SK-N-SH treated with all-trans-retinoic acid at 6 μM for 48 hours (cell line): Measurements from ENCODE around the gene ADCY5.

ENCODE experiments used
- ATAC-seq: fragments of 200-7000 bp; cut with Tn5 transposase; 3 replicates; pipeline ENCODE4 v1.9.1; 2020; ENCODE audit warnings: mild to moderate bottlenecking, moderate library complexity
- ARNTL ChIP-seq: fragments of 450-650 bp; formaldehyde crosslinking; IDR thresholded peaks from 2 replicates; pipeline ENCODE4 v1.5.0; 2020; ENCODE audit warnings: low read depth, mild to moderate bottlenecking, moderate library complexity, borderline replicate concordance
- BACH2 ChIP-seq: fragments of 250-450 bp; sonication (Bioruptor Pico); IDR thresholded peaks from 2 replicates; pipeline ENCODE4 v1.9.0; 2021; ENCODE audit warnings: mild to moderate bottlenecking, borderline replicate concordance
- ESRRG ChIP-seq: fragments of 250-450 bp; sonication (Bioruptor Pico); IDR thresholded peaks from 2 replicates; pipeline ENCODE4 v1.6.1; 2021; ENCODE audit warnings: mild to moderate bottlenecking
- GLIS3 ChIP-seq: fragments of 250-450 bp; sonication (Bioruptor Pico); IDR thresholded peaks from 2 replicates; pipeline ENCODE4 v1.5.0; 2020; ENCODE audit warnings: mild to moderate bottlenecking, moderate library complexity
- ISL1 ChIP-seq: fragments of 250-450 bp; sonication (Bioruptor Pico); IDR thresholded peaks from 2 replicates; pipeline ENCODE4 v2.1.2; 2022; ENCODE audit warnings: mild to moderate bottlenecking, moderate library complexity
- OSR1 ChIP-seq: fragments of 250-450 bp; sonication (Bioruptor Pico); IDR thresholded peaks from 2 replicates; pipeline ENCODE4 v1.8.0; 2022; ENCODE audit warnings: moderate library complexity, mild to moderate bottlenecking, inconsistent platforms
- PPARA ChIP-seq: fragments of 250-450 bp; sonication (Bioruptor Pico); IDR thresholded peaks from 2 replicates; pipeline ENCODE4 v1.5.0; 2020; ENCODE audit warnings: mild to moderate bottlenecking, borderline replicate concordance
- SNAI2 ChIP-seq: fragments of 250-450 bp; sonication (Bioruptor Pico); IDR thresholded peaks from 2 replicates; pipeline ENCODE4 v1.5.0; 2020; ENCODE audit warnings: mild to moderate bottlenecking, moderate library complexity
- TCF4 ChIP-seq: fragments of 250-450 bp; sonication (Bioruptor Pico); IDR thresholded peaks from 2 replicates; pipeline ENCODE4 v1.8.0; 2021; ENCODE audit warnings: mild to moderate bottlenecking, moderate library complexity, borderline replicate concordance
- TOX ChIP-seq: fragments of 250-450 bp; sonication (Bioruptor Pico); IDR thresholded peaks from 2 replicates; pipeline ENCODE4 v1.8.0; 2021; ENCODE audit warnings: mild to moderate bottlenecking, moderate library complexity, borderline replicate concordance
- ZFP3 ChIP-seq: fragments of 250-450 bp; sonication (Bioruptor Pico); IDR thresholded peaks from 2 replicates; pipeline ENCODE4 v1.5.0; 2020; ENCODE audit warnings: mild to moderate bottlenecking, moderate library complexity
- ZFP30 ChIP-seq: fragments of 450-650 bp; formaldehyde crosslinking; IDR thresholded peaks from 2 replicates; pipeline ENCODE4 v1.5.0; 2022; ENCODE audit warnings: mild to moderate bottlenecking, moderate library complexity
- ZNF565 ChIP-seq: fragments of 450-650 bp; formaldehyde crosslinking; conservative IDR thresholded peaks from 2 replicates; pipeline ENCODE4 v1.5.0; 2020; ENCODE audit warnings: low read depth, mild to moderate bottlenecking, moderate library complexity
- ZNF70 ChIP-seq: fragments of 450-650 bp; formaldehyde crosslinking; IDR thresholded peaks from 2 replicates; pipeline ENCODE4 v1.5.0; 2020; ENCODE audit warnings: mild to moderate bottlenecking, moderate library complexity
- ZNF8 ChIP-seq: fragments of 450-650 bp; formaldehyde crosslinking; IDR thresholded peaks from 2 replicates; pipeline ENCODE4 v1.5.0; 2020; ENCODE audit warnings: mild to moderate bottlenecking, moderate library complexity
- TF ChIP-seq, protein P1 (sequence below): fragments of 250-450 bp; sonication (Bioruptor Pico); IDR thresholded peaks from 2 replicates; pipeline ENCODE4 v1.5.1; 2020; ENCODE audit warnings: low read depth, mild to moderate bottlenecking, moderate library complexity
- TF ChIP-seq, protein P2 (sequence below): fragments of 250-450 bp; sonication (Bioruptor Pico); IDR thresholded peaks from 2 replicates; pipeline ENCODE4 v1.8.0; 2021; ENCODE audit warnings: low read depth, mild to moderate bottlenecking, moderate library complexity, borderline replicate concordance
- TF ChIP-seq, protein P3 (sequence below): fragments of 250-450 bp; sonication (Bioruptor Pico); IDR thresholded peaks from 2 replicates; pipeline ENCODE4 v1.8.0; 2020; ENCODE audit warnings: mild to moderate bottlenecking, moderate library complexity, borderline replicate concordance
- TF ChIP-seq, protein P4 (sequence below): fragments of 250-450 bp; sonication (Bioruptor Pico); IDR thresholded peaks from 2 replicates; pipeline ENCODE4 v1.5.1; 2021; ENCODE audit warnings: mild to moderate bottlenecking, moderate library complexity
- TF ChIP-seq, protein P5 (sequence below): fragments of 250-450 bp; sonication (Bioruptor Pico); IDR thresholded peaks from 2 replicates; pipeline ENCODE4 v1.5.0; 2020; ENCODE audit warnings: mild to moderate bottlenecking, moderate library complexity

Gene ADCY5

DNA sequence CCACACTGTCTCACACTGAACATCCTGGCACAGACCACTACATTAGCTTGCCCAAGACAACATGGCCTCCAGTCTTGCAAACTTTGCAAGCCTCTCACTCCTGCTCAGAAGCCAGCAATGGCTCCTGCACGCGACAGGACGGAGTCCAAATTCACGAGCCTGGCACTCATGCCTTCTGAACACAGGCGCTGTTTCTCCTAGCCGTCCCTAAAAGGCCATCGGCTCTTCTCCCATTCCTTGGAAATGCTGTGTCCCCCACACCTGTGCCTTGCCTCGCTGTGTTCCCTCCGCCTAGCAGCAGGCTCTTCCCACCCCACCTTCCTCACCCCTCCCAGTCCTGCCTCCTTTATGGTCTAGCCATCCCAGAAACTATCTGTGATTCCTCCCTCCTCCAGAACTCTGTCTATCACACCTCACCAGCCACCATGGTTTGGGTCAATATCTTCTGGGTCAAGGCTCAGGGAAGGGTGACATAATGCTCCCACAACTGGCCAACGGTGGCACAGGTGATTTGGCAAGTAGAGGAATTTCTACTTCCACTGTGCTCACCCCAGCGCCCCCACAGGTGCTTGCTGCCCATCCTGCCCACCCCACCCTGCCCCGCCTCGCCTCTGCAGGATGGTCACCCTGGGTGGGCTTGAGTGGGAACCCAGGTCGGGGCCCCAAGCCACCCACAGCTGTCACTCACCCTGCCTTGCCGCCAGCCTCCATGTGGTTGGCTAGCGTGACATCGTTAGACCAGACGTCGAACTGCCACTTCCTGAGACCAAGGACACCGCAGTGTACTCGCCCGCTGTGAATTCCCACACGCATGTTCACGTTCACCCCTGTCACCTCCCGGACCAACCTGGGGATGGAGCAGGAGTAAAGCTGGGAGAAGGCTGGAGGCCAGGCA lies 120.7 kb downstream of the ADCY5 start:
- TF ChIP-seq GLIS3 (CRISPR knock-in tag), result no peak
- no peak for TF ChIP-seq ISL1
- TF ChIP-seq, protein P1, sequence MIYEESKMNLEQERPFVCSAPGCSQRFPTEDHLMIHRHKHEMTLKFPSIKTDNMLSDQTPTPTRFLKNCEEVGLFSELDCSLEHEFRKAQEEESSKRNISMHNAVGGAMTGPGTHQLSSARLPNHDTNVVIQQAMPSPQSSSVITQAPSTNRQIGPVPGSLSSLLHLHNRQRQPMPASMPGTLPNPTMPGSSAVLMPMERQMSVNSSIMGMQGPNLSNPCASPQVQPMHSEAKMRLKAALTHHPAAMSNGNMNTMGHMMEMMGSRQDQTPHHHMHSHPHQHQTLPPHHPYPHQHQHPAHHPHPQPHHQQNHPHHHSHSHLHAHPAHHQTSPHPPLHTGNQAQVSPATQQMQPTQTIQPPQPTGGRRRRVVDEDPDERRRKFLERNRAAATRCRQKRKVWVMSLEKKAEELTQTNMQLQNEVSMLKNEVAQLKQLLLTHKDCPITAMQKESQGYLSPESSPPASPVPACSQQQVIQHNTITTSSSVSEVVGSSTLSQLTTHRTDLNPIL (CRISPR knock-in tag), result no peak
- TF ChIP-seq OSR1, result no peak
- TF ChIP-seq, protein P2, sequence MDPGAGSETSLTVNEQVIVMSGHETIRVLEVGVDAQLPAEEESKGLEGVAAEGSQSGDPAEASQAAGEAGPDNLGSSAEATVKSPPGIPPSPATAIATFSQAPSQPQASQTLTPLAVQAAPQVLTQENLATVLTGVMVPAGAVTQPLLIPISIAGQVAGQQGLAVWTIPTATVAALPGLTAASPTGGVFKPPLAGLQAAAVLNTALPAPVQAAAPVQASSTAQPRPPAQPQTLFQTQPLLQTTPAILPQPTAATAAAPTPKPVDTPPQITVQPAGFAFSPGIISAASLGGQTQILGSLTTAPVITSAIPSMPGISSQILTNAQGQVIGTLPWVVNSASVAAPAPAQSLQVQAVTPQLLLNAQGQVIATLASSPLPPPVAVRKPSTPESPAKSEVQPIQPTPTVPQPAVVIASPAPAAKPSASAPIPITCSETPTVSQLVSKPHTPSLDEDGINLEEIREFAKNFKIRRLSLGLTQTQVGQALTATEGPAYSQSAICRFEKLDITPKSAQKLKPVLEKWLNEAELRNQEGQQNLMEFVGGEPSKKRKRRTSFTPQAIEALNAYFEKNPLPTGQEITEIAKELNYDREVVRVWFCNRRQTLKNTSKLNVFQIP (CRISPR knock-in tag), result no peak
- no peak for TF ChIP-seq ZNF565 (CRISPR knock-in tag)
- no peak for TF ChIP-seq ZNF70 (CRISPR knock-in tag)
- TF ChIP-seq SNAI2 (CRISPR knock-in tag), result no peak
- no peak for TF ChIP-seq ZFP30 (CRISPR knock-in tag)
- no peak for TF ChIP-seq ESRRG
- TF ChIP-seq ZFP3 (CRISPR knock-in tag), result no peak
- ATAC-seq, result peak; percentile 13

DNA sequence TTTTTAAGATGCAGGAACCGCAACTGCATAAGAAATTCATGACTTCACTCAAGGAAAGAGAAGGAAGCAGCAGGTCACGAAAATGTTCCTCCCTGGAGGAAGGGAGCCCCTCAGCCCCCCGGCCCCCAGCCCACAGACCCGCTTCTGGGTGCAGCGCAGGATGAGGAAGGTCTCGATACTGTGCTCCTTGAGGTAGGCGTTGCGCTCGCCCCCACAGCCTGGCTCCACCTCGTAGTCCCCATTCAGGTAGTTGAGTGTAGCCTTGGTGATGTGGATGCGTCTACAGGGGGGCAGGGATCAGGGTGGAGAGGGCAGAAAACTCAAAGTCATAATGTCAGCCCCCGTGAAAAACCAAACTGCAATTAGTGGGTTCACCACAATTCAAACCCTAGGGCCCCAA lies 121.4 kb downstream of the ADCY5 start:
- TF ChIP-seq, protein P3, sequence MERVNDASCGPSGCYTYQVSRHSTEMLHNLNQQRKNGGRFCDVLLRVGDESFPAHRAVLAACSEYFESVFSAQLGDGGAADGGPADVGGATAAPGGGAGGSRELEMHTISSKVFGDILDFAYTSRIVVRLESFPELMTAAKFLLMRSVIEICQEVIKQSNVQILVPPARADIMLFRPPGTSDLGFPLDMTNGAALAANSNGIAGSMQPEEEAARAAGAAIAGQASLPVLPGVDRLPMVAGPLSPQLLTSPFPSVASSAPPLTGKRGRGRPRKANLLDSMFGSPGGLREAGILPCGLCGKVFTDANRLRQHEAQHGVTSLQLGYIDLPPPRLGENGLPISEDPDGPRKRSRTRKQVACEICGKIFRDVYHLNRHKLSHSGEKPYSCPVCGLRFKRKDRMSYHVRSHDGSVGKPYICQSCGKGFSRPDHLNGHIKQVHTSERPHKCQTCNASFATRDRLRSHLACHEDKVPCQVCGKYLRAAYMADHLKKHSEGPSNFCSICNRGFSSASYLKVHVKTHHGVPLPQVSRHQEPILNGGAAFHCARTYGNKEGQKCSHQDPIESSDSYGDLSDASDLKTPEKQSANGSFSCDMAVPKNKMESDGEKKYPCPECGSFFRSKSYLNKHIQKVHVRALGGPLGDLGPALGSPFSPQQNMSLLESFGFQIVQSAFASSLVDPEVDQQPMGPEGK (CRISPR knock-in tag), result no peak
- no peak for TF ChIP-seq SNAI2 (CRISPR knock-in tag)
- TF ChIP-seq ARNTL (CRISPR knock-in tag), result no peak
- TF ChIP-seq OSR1, result no peak
- no peak for TF ChIP-seq ZNF8 (CRISPR knock-in tag)
- TF ChIP-seq BACH2 (CRISPR knock-in tag), result no peak
- no peak for TF ChIP-seq PPARA (CRISPR knock-in tag)
- TF ChIP-seq, protein P2 (CRISPR knock-in tag), result no peak
- no peak for TF ChIP-seq ZFP30 (CRISPR knock-in tag)
- no peak for TF ChIP-seq GLIS3 (CRISPR knock-in tag)
- TF ChIP-seq, protein P4, sequence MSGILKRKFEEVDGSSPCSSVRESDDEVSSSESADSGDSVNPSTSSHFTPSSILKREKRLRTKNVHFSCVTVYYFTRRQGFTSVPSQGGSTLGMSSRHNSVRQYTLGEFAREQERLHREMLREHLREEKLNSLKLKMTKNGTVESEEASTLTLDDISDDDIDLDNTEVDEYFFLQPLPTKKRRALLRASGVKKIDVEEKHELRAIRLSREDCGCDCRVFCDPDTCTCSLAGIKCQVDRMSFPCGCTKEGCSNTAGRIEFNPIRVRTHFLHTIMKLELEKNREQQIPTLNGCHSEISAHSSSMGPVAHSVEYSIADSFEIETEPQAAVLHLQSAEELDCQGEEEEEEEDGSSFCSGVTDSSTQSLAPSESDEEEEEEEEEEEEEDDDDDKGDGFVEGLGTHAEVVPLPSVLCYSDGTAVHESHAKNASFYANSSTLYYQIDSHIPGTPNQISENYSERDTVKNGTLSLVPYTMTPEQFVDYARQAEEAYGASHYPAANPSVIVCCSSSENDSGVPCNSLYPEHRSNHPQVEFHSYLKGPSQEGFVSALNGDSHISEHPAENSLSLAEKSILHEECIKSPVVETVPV (CRISPR knock-in tag), result no peak
- TF ChIP-seq TOX (CRISPR knock-in tag), result no peak
- TF ChIP-seq, protein P5, sequence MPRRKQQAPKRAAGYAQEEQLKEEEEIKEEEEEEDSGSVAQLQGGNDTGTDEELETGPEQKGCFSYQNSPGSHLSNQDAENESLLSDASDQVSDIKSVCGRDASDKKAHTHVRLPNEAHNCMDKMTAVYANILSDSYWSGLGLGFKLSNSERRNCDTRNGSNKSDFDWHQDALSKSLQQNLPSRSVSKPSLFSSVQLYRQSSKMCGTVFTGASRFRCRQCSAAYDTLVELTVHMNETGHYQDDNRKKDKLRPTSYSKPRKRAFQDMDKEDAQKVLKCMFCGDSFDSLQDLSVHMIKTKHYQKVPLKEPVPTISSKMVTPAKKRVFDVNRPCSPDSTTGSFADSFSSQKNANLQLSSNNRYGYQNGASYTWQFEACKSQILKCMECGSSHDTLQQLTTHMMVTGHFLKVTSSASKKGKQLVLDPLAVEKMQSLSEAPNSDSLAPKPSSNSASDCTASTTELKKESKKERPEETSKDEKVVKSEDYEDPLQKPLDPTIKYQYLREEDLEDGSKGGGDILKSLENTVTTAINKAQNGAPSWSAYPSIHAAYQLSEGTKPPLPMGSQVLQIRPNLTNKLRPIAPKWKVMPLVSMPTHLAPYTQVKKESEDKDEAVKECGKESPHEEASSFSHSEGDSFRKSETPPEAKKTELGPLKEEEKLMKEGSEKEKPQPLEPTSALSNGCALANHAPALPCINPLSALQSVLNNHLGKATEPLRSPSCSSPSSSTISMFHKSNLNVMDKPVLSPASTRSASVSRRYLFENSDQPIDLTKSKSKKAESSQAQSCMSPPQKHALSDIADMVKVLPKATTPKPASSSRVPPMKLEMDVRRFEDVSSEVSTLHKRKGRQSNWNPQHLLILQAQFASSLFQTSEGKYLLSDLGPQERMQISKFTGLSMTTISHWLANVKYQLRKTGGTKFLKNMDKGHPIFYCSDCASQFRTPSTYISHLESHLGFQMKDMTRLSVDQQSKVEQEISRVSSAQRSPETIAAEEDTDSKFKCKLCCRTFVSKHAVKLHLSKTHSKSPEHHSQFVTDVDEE, result no peak
- TF ChIP-seq TCF4 (CRISPR knock-in tag), result no peak
- no peak for ATAC-seq
